ENCODE measurements around the gene DBET. TPM values are rescaled to one million over a fixed set of nuclear protein-coding genes. Genes with fewer than 3 reads are reported as not detected.
"Not testable (repeated sequence)": the region's sequence is repeated elsewhere in the genome, so short reads cannot be mapped to it uniquely, and the experiment has no call there.

Gene DBET
- total RNA-seq, 4 donors from 2014 or later, result not detected

DNA sequence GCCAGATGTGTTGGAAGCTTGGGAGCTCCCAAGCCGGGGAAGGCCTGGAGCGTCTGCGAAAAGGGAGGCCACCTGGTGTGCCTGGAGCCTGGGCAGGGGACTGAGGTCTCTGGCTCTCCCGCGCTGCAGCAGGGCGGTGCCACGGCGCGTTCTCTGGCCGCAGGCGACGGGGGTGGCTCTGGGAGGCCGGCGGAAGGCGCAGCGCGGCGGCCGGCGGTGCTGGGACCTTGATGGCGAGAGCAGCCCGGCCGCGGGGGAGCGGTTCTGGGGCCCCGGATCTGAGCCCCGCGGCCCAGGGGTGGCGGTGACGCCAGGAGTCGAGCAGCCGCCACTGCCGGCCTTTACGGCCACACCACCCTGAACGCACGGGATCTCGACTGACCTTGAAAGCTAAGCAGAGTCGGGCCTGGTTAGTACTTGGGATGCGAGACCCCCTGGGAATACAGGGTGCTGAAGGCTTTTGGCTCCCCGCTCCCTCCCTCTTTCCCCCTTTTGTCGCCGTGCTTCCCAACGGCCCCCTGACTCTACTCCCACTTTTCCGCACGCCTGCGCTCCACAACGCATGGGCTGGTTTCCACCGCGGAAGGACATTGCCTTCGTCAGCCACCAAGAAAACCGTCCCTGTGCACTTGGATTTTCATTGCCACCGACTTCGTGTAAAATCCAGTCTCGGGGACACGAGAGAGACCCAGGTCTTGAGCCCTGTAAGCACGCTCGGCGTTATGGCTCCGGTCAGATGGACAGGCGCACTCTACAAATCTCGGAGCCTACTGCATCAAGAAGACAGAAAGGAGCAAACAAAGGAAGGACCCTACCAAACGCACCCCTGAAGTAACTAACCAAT, 46.7 kb upstream of the DBET start:
- DNase-seq, result no peak
- no peak overlapping the region for H3K4me3 ChIP-seq

DNA sequence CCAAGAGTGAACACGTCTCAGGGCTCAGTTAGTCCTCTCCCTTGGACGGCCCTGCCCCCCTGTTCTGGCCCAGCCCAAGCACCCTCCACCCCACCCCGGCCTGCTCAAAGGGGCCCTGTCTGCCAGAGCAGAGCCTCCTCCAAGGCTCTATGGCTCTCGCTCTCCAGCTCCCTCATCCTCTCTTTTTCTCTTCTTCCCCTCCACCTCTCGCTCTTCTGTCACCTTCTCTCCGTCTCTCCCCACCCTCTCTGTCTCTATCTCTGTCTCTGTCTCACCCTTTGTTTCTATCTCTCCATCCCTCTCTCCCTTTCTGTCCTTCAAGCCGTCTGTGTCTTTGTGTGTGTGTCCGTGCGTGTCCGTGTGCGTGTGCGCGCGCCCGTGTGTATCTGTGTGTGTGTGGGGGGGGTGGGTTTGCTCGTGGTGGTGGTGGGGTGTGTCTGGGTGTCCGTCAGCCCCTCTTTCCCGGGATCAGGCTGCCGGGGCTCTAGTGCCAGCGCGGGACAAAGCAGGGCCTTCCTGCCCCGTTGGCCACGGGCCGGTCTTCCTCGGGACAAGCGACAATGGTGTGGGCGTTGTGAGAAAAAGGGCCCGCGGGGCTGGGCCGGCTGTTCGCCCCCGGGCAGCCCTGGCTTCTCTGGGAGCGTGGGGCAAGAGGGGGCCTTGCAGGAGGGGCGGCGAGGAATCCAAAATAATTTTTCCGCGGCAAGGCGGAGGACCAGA, 45.9 kb upstream of the DBET start:
- no peaks in the 10 kb centered on the region for H3K36me3 ChIP-seq
- no peak overlapping the region for H3K4me3 ChIP-seq
- no peak for DNase-seq
- in situ Hi-C loops (cut with MboI; ENCODE audit: low pct_ligation_motif_present in 1 of 4, low pct_unique_long_range_greater_than_20kb in 1 of 4, low sequenced_read_pairs in 3 of 4) (no loop called here), intact Hi-C loops (cut with DNase I; ENCODE audit: low total_unique reads) (no loop called here)
- no peaks in the 10 kb centered on the region for H3K9me3 ChIP-seq
- H3K27ac ChIP-seq, result no peak overlapping the region
- TF ChIP-seq, protein P1, sequence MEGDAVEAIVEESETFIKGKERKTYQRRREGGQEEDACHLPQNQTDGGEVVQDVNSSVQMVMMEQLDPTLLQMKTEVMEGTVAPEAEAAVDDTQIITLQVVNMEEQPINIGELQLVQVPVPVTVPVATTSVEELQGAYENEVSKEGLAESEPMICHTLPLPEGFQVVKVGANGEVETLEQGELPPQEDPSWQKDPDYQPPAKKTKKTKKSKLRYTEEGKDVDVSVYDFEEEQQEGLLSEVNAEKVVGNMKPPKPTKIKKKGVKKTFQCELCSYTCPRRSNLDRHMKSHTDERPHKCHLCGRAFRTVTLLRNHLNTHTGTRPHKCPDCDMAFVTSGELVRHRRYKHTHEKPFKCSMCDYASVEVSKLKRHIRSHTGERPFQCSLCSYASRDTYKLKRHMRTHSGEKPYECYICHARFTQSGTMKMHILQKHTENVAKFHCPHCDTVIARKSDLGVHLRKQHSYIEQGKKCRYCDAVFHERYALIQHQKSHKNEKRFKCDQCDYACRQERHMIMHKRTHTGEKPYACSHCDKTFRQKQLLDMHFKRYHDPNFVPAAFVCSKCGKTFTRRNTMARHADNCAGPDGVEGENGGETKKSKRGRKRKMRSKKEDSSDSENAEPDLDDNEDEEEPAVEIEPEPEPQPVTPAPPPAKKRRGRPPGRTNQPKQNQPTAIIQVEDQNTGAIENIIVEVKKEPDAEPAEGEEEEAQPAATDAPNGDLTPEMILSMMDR (IDR thresholded peaks at IDR 0.05), result no peak
- TF ChIP-seq EP300 (IDR thresholded peaks at IDR 0.05; ENCODE audit: low read depth) (no peak), POLR2AphosphoS5 (IDR thresholded peaks at IDR 0.05) (no peak), POLR2A (IDR thresholded peaks at IDR 0.05) (no peak)
- peaks cover 0 to 32% (median 12%) of the 10 kb centered on the region in 4 donors for H3K4me1 ChIP-seq
- peaks cover 92% of the 10 kb centered on the region for H3K27me3 ChIP-seq
- 17 to 31% methylated on average over 14 to 36 of the region's 38 CpGs for WGBS, 2 donors (ENCODE audit: low coverage in 1 of 2)

More for the DNA sequence above, 46.7 kb upstream of the DBET start:
- no peak overlapping the region for H3K27ac ChIP-seq
- in situ Hi-C loops (cut with MboI; ENCODE audit: low pct_ligation_motif_present in 1 of 4, low pct_unique_long_range_greater_than_20kb in 1 of 4, low sequenced_read_pairs in 3 of 4) (no loop called here), intact Hi-C loops (cut with DNase I; ENCODE audit: low total_unique reads) (no loop called here)
- WGBS, 2 donors (ENCODE audit: low coverage in 1 of 2), result 21 to 22% methylated on average over 13 to 56 of the region's 62 CpGs
- no peaks in the 10 kb centered on the region for H3K36me3 ChIP-seq
- TF ChIP-seq POLR2A (IDR thresholded peaks at IDR 0.05) (no peak), POLR2AphosphoS5 (IDR thresholded peaks at IDR 0.05) (no peak), EP300 (IDR thresholded peaks at IDR 0.05; ENCODE audit: low read depth) (no peak)
- TF ChIP-seq, protein P1 (IDR thresholded peaks at IDR 0.05), result no peak
- no peaks in the 10 kb centered on the region for H3K9me3 ChIP-seq
- peaks cover 0 to 29% (median 12%) of the 10 kb centered on the region in 4 donors for H3K4me1 ChIP-seq
- peaks cover 94% of the 10 kb centered on the region for H3K27me3 ChIP-seq

DNA sequence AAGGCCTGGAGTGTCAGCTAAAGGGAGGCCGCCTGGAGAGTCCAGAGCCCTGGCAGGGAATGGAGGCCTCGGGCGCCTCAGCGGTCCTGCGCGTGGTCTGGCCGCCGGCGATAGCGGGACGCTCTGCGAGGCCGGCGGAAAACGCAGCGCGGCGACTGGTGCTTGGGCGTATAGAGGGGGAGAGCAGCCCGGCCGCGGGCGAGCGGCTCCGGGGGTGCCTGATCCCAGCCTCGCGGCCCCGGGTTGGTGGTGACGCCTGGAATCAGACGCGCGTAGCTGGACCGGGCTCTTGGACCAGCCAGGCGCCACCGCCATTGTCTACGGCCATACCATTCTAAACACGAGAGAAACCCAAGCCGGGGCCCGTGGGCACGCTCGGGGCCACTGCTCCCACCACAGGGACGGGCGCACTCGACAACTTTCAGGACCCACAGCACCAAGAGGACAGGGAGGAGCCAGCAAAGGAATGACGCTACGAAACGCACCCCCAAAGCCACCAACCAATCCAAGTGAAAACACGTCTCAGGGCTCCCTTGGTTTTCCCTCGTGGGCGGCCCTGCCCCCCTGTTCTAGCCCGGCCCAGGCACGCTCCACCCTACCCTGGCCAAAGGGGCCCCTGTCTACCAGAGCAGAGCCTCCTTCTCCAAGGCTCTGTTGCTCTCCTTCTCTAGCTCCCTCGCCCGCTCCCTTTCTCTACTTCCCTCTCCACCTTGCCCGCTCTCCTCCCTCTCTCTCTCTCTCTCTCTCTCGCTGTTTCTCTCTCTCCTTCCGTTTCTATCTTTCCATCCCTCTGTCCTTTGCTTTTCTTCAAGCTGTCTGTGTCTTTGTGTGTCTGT, 45.1 kb upstream of the DBET start:
- H3K27me3 ChIP-seq, result peaks cover 83% of the 10 kb centered on the region
- intact Hi-C loops (cut with DNase I; ENCODE audit: low total_unique reads), result no loop called here
- WGBS, 2 donors (ENCODE audit: low coverage in 1 of 2), result 34% methylated on average over 46 of the region's 57 CpGs; no CpG with 5 or more reads in 1 of the 2 donors

DNA sequence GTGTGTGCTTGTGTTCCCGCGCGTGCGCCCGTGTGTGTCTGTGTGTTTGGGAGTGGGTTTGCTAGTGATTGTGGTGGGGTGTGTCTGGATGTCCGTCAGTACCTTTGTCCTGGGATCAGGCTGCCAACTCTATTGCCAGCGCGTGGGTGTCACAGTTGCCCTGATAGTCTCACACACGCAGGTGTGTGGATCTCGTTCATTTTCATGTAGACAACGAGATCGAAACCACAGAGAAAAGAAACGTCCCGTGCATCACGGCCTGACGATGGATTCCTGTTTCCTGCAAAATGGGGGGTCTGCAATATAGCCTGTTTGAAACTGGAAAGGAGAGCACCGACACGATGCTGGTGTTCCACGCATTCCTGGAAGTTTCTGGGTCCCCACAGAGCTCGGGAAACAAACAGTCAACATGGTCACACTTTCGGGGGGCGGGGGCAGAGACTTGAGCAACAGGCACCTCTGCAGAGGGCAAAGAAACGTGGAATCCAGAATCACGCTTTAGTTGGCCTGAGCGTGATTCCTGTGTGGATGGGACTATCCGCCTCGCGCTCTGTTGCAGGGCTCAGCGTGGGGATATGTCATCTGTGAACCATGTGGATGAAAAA, 44.3 kb upstream of the DBET start:
- H3K27ac ChIP-seq; H3K4me3 ChIP-seq; H3K36me3 ChIP-seq; DNase-seq; H3K9me3 ChIP-seq; intact Hi-C loops (cut with DNase I; ENCODE audit: low total_unique reads); in situ Hi-C loops (cut with MboI; ENCODE audit: low pct_ligation_motif_present in 1 of 4, low pct_unique_long_range_greater_than_20kb in 1 of 4, low sequenced_read_pairs in 3 of 4): not testable (repeated sequence)
- peaks cover 76% of the 10 kb centered on the region for H3K27me3 ChIP-seq
- 32 to 75% methylated on average over 4 to 29 of the region's 29 CpGs for WGBS, 2 donors (ENCODE audit: low coverage in 1 of 2)
- peaks cover 0 to 27% (median 9%) of the 10 kb centered on the region in 4 donors for H3K4me1 ChIP-seq

More for the DNA sequence above, 45.1 kb upstream of the DBET start:
- H3K4me1 ChIP-seq, result peaks cover 0 to 32% (median 12%) of the 10 kb centered on the region in 4 donors
- no peaks in the 10 kb centered on the region for H3K36me3 ChIP-seq
- no peaks in the 10 kb centered on the region for H3K9me3 ChIP-seq
- TF ChIP-seq POLR2AphosphoS5 (IDR thresholded peaks at IDR 0.05) (no peak), EP300 (IDR thresholded peaks at IDR 0.05; ENCODE audit: low read depth) (no peak), POLR2A (IDR thresholded peaks at IDR 0.05) (no peak)
- TF ChIP-seq, protein P1 (IDR thresholded peaks at IDR 0.05), result no peak
- DNase-seq, result no peak
- no peak overlapping the region for H3K27ac ChIP-seq
- no peak overlapping the region for H3K4me3 ChIP-seq
- in situ Hi-C loops (cut with MboI; ENCODE audit: low pct_ligation_motif_present in 1 of 4, low pct_unique_long_range_greater_than_20kb in 1 of 4, low sequenced_read_pairs in 3 of 4), result no loop called here

Measured in transverse colon (tissue), 4 donors.